HG02943 (cell line): ENCODE measurements around the gene CERS3.

Source experiments
- ATAC-seq: cut with Tn5 transposase; IDR thresholded peaks from one replicate; pipeline ENCODE4 v1.9.1; 2021; ENCODE audit warnings: mild to moderate bottlenecking, low read depth, moderate library complexity; ENCODE audit not compliant: unreplicated experiment

CERS3 gene

DNA sequence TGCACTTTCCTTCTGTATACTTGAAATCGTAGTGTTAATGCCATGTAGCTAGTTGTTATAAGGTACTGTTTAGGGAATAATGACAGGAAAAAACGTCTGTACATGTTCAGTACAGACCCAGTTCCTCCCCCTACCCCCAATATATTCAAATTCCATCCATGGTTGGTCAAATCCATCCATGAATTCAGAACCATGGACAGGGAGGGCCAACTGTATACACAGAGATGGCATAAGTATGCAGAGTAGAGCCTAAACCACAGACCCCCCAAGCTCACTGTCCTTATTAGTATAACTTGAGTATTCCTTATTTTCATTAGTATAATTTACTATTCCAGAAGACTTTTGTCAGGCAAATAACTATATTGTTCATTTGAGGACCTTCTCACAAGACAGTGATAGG lies 135.7 kb downstream of the CERS3 start:
- ATAC-seq, result no peak

DNA sequence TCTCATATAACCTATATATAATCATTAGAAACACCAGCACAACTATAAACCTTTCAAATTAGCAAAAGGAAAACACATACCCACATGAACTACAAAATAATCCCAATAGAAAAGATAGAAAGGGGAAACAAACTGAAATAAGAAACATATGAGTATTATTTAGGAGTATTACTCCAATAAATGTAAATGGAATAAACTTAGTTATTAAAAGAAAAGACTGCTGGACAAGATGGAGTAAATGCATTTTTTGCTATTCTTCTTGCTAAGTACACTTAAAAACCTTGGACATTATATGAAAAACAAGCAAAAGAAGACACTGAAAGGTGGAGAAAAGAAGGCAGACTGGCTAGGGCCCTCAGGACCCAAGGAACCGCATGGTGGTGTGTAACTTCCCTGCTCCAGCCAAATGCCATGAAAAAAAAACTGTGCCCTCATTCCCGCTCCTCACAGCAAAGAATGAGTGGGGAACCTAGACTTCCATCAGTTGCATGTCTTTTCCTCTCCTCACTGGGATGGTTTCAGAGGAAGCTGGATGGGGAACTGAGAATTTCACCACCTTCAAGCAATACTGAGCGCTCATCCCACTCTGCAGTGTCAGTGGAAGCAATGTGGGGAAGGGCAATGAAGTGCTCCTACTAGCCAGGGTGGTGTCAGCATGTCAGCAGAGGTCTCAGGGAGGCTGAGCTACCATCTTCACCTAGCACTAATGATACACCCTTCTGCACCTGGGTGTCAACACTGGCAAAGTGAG lies 143.3 kb downstream of the CERS3 start:
- ATAC-seq, result no peak

DNA sequence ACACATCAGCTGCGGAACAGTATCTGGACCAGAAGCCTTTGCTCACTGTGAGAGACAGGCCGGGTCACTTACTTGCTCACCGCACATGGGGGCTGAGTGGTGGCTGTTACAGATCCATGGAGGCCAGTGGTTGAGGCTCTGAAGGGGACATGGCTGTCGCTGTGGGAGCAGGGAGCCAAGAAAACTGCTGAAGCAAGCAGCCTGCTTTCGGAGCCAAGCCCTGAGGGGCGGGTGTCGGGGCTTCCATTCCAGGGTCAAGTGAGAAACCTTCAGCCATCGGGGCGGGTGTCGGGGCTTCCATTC lies 144.7 kb downstream of the CERS3 start:
- no peak for ATAC-seq

DNA sequence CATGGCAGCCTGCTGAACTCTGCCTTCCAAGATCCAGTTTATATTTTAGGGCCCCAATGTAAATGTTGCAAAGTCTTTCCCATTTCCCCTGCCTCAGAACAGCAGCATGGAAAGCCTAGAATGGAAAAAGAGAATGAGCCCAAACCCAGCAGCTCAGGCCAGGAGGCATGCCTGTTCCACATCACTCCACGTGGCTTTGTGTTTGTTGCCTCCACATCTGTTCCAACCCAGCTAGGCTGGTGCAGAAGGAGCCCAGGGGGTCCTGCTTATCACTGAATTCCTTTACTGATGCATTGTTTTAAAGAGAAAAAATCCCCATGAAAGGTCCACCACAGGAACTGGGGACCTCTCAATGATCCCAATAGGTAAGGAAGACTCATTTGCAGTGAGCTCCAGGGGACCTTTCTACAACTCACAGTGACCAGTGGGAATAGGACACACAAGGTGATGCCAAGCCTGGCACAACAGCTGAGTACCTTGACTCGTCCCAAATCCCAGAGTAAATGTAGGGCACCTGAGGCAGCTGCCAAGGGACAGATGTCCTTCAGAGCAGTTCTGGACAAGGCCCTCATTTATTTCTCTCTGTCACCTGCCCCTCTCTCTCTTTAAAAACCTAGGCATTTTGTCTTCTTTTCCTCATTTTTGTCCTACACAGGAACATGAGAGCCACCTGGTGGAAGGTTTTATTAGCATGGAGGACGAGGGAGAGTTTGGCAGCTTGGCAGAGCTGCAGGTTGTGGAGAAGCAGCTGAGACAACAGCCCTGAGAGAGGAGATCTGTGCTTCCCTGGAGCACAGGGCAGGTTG lies 145.2 kb downstream of the CERS3 start:
- no peak for ATAC-seq

DNA sequence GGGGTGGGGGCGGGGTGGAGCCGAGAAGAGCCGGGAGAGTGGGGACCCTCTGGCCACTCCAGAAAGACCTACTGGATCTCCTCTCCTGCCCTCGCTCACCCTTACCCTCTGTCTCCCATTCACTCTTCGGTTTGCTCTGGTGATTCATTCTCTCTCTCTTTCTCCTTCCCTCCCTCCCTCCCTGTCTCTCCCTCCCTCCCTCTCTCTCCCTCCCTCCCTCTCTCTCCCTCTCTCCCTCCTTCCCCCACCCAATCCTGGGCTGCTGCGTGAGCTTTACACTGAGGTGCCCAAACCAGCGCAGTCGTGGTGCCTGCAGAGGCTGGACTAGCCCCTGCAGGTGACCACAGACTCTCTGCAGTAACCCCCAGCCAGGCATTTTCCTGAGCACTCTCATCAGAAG lies 154.8 kb downstream of the CERS3 start:
- ATAC-seq, result no peak

DNA sequence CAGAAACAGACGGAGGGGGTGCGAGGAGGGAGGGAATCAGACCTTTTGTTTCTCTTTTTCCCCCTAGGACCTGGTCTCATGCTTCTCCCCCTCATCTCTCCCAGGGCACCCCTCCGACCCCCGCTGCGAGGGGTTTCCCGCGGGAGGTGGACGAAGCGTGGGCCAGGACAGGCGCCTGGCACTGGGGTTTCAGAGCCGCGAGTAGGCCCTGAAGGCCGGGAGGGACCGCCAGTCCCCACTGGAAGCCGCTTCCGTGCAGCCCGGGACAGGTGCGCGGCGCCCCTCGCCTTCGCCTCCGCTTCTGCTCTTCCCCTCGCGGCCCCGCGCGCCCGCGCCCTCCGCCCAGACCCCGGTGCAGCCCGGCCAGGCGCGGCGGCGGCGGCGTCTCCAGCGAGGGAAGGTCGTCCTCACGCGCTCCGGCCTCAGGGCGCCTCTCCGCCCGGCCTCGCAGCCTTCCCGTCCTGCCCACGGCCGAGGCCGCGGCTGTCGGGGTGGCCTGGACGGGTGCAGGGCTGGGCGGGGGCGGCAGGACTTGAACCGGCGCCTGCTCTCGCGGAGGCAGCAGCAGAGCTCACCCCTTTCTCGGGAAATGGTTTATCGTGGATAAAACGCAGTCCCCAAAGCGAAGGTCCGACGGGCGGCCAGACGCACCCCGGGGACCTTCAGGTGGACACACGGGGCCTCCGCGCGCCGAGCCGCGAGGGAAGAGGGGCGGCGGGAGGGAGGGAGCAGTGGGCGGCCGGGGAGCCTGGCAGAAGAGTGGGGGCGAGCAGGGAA lies 155.4 kb downstream of the CERS3 start:
- ATAC-seq, result no peak

DNA sequence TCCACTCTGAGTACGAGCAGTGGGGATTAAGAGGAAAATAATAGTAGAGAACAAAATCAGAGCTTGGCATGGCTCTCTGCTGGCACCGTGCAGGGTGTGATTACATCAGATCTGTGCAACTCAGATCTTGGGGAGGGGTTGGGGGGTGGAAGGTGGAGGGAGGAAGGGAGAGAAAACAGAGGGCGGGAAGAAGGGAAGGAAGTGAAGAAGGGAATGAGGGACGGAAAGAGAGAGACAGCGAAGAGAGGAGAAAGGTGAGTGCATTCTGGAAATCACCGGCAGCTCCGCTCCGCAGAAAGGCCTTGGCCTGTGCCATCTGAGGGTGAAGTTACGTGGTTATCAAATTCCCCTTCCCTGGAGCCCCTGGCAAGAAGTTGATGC lies 156.0 kb downstream of the CERS3 start:
- ATAC-seq, result no peak

DNA sequence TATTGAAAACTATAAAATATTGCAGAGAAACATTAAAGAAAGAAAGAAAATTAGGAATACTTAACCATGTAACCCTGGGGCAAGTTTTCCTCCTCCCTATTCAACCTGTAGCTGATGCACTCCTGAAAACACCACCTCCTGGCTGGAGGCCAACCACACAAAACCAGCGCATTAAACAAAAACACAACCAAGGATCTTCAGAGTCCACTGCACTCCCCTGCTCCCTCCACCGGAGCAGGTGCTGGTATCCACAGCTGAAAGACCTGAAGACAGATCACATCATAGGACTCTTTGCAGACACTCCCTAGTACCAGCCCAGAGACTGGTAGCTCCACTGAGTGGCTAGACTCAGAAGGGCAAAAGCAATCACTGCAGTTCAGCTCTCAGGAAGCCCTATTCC lies 173.4 kb downstream of the CERS3 start:
- ATAC-seq, result no peak

DNA sequence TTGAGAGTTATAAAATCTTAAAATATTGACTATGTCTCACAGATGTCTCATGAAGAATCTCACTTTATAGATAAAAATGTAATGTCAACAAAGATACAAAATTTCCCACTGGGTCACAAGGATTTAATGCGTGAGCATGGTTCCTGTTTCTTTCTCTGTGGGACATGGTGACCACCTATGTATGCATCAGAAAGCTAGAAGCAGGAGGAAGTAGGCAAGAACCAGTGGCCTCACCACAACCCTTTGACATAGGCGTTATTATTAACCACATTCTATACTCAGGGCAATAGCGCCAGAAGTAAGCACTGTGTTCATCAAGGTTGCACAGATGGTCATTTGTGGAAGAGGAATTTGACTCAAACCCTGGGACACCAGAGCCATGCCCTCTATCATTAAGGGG lies 175.3 kb downstream of the CERS3 start:
- ATAC-seq, result no peak

DNA sequence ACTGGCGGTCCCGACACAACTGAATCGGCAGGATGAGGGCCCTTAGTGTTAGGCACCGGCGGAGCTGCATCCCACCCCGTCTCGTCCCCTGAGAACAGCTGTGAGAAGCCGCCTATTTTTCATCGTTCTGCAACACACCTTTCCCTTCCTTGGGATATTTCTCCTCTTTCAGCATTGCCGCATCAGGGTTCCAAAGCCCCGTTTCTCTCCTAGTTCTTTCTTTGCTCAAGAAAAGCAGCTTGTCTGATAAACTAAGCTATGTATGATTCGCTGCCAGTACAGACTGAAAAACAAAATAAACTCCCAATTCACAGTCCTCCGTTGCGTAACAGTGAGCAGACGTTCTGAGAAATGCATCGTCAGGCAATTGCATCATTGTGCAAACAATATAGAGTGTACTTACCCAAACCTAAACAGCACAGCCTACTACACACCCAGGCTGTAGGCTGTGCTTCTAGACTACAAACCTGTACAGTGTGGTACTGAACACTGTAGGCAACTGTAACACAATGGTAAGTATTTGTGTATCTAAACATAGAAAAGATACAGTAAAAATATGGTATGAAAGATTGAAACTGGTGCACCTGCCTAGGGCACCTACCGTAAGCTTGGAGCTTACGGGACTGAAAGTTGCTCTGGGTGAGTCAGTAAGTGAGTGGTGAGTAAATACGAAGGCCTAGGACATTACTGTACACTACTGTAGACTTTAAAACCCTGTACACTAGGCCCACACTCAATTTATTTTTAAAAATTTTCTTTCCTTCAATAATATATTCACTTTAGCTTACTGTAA lies 178.1 kb downstream of the CERS3 start:
- no peak for ATAC-seq
